HG03103 (cell line): ENCODE measurements around the gene MLF2.
"Not testable (repeated sequence)": the region's sequence is repeated elsewhere in the genome, so short reads cannot be mapped to it uniquely, and the experiment has no call there.

ENCODE experiments used
- ATAC-seq: cut with Tn5 transposase; IDR thresholded peaks from one replicate; pipeline ENCODE4 v1.9.1; 2021; ENCODE audit warnings: low read depth; ENCODE audit not compliant: unreplicated experiment

Gene MLF2

DNA sequence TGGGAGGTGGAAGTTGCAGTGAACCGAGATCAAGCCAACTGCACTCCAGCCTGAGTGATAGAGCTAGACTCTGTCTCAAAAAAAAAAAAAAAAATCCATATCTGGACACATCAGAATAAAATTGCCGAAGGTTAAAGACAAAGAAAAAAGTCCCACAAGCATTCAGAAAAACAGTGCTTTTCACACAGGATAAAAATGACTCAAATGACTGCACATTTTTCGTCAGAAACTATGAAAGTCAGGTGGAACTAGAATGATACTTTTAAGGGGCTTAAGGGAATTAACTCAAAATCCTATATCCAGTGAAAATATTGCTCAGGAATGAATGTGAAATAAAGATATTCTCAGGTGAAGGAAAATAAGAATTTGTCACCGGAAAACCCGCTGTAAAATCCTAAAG is 16.2 kb downstream of the MLF2 start:
- ATAC-seq = no peak

DNA sequence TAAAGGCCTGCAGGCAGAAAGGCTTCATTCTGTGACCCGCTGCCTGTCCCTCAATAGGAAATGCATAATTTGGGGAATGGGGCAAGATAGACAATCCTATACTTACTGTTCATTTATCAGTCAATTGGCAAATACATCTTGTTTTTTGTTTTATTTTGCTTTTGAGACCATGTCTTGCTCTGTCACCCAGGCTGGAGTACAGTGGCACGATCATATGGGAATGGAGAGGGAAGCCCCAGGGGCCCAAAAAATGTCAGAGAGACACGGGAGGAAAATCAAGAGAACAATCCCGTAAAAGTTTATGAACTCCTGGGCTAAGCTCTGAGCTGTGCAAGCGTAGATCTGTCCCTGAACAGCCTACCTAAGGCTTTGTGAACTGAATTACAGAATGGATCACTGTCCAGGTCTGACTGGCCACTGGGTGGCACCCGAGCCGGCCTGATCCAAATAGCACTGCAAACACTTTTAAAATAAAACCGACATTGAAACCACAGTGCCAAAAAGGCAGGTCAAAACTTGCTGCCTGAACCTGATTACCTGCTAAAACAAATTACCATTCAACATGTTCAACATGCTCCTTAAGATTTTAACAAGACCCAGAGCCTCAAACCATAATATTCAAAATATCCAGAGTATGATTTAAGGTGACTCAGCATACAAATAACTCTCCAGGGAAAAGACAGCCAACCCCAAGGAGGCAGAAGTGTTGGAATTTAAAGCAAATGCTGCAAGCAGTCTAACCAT is 17.3 kb downstream of the MLF2 start:
- ATAC-seq = no peak

DNA sequence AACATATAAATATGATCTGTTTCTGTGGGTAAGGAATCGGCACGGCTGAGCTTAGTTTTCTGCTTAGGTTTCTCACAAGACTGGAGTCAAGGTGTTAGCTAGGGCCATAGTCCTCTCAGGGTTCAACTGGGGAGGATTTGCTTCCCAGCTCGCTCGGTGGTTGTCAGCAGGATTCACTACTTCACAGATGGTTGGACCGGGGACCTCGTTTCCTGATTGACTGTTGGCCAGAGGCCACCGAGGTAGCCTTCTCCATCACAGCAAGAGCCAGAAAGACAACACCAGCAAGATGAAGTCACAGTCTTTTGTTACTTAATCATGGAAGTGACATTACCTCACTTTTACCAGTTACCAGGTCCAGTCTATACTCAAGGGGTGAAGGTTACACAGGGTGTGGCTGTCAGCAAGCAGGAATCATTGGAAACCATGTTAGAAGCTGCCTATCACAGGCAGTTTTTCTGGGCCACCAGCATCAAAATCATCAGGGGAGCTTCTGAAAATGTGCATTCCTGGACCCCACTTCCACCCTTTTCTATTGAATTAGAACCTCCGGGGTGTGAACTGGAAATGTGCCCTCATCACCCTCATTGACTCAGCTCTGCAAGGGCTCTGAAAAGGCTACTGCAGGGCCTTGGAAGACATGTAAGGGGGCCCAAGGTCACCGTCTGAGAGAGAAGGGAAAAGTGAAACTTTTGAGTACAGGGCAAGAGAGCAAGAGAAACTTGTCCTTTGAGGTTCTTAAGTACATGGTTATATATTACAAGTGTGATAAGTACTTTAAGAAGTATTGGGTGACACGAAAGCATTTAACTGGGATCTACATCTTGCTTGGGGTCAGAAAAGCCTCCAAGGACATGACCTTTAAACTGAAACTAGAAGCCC is 18.2 kb downstream of the MLF2 start:
- ATAC-seq = no peak

DNA sequence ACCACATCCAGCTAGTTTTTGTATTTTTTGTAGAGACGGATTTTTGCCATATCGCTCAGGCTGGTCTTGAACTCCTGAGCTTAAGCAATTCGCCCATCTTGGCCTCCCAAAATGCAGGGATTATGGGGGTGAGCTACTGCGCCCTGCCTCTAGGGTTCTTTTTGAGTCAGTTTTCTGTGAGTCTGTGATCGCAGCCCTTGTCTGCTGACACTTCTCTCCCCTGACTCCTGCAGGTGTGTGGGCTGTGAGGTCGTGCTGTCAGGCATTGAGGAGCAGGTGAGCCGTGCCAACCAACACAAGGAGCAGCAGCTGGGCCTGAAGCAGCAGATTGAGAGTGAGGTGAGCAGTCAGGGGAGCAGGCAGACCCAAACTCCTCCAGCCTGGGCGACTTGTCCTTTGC is 22.8 kb downstream of the MLF2 start:
- no peak for ATAC-seq

GRCh38 chr12:6729186-6729585 is 23.8 kb downstream of the MLF2 start:
- no peak for ATAC-seq

- ATAC-seq = no peak
These were observed 27.6 kb downstream of the MLF2 start for GRCh38 chr12:6725350-6725749.

- peak; percentile 1 for ATAC-seq
These were observed 28.5 kb downstream of the MLF2 start for GRCh38 chr12:6724409-6724797.

GRCh38 chr12:6723607-6724408 is 29.1 kb downstream of the MLF2 start, which contains the start of gene COPS7A:
COPS7A (plus strand) TSS chr12:6724046; CDS start chr12:6724657, 611 bp downstream.
- peak; percentile 88 for ATAC-seq

- ATAC-seq = no peak
These were observed 30.1 kb downstream of the MLF2 start for GRCh38 chr12:6722863-6723262.

- ATAC-seq = no peak
These were observed 36.0 kb downstream of the MLF2 start for GRCh38 chr12:6716874-6717437.

DNA sequence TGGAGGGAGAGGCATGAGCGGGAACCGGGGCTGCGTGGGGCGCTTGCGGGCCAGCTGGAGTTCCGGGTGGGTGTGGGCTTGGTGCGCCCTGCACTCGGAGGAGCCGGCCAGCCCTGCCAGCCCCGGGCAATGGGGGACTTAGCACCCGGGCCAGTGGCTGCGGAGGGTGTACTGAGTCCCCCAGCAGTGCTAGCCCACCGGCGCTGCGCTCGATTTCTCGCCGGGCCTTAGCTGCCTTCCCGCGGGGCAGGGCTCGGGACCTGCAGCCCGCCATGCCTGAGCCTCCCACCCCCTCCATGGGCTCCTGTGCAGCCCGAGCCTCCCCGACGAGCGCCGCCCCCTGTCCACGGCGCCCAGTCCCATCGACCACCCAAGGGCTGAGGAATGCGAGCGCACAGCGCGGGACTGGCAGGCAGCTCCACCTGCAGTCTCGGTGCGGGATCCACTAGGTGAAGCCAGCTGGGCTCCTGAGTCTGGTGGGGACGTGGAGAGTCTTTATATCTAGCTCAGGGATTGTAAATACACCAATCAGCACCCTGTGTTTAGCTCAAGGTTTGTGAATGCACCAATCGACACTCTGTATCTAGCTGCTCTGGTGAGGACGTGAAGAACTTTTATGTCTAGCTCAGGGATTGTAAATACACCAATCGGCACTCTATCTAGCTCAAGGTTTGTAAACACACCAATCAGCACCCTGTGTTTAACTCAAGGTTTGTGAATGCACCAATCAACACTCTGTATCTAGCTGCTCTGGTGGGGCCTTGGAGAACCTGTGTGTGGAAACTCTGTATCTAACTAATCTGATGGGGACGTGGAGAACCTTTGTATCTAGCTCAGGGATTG is 36.7 kb downstream of the MLF2 start:
- ATAC-seq = not testable (repeated sequence)

GRCh38 chr12:6708960-6709394 is 44.0 kb downstream of the MLF2 start:
- no peak for ATAC-seq

- ATAC-seq = not testable (repeated sequence)
These were observed 44.6 kb downstream of the MLF2 start for GRCh38 chr12:6708351-6708750.

DNA sequence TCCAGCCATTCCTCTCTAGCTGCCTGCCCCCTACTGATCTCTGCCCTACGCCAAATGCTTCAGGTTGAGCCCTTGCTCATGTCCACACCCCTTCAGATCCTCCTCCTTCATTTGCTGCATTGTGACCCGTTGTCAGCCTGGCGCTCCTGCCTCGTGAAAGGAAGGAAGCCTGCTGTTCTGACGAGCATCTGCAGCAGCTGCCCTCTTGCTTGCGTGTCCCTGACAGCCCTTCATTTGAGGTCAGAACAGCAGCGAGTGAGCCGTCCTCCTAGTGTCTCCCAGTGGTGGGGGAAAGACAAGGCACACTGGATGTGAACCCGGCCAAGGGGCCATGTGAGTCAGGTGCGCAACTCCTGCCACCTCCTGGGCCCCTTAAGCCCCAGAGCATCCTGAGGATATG is 49.3 kb downstream of the MLF2 start:
- no peak for ATAC-seq

DNA sequence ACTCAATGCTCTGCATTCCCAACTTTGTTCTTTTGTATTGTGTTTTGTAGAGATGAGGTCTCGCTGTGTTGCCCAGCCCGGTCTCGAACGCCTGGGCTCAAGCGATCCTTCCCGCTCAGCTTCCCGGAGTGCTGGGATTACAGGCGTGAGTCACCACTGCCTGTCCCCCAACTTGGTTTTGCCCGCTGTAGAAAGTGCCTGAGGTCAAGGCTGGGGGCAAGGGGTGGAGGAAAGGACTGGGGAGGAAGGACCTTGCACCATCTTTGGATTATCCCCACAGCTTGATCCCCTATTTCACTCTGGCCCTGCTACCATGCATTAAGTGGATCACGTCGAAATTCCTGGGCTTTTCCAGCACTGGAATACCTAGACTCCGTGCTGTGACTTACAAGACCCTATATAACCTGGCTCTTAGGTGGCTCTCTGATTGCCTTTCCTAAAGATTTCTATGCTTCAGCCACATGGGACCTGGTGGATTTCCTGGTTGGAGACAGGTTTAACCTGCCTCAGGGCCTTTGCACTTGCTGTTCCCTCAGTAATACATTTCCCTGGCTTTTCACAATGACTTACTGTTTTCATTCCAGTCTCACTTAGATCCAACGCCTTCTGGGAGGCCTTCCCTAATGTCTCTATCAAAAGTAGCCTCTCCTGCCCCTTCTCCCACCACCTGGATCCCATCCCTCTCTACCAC is 51.7 kb downstream of the MLF2 start:
- no peak for ATAC-seq

- no peak for ATAC-seq
These were observed 52.3 kb downstream of the MLF2 start, which contains the start of gene PIANP for GRCh38 chr12:6700646-6701051. PIANP (minus strand) TSS chr12:6700815; CDS start chr12:6698061, 2,754 bp downstream.

DNA sequence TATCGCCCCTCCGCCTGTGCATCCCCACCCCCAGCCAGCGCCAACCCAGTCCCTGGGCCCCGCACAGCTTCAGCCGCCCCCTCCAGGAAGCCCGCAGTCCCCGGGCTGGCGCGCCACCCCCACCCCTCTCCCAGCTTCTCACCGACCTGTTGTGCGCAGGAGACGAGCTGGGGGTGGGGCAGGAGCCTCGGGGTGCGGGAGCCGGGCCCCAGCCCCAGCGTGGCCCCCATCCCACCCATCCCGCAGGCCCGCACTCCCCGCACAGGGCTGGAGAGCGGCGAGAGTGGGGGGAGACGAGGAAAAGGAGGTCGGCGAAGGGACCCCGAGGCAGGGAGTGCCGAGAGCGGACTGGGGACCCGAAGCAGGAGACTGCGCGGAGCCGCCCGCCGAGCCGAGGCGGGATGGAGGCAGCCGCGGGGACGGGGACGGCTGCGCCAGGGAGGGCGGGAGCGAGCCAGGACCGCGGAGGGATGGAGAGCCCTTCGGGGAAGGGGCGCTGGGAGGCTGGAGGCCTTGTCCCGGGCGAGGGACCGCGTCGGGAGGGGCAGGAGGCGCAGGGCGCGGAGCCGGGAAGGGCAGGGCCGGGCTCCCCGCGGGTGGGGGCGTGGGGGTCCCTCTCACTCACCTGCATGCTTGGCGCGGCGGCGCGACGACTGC is 52.8 kb downstream of the MLF2 start:
- no peak for ATAC-seq

- ATAC-seq = no peak
These were observed 53.5 kb downstream of the MLF2 start for GRCh38 chr12:6699259-6699988.
